H9 (cell line): Measurements from ENCODE around the gene MROH2A. TPM values are rescaled to one million over a fixed set of nuclear protein-coding genes. Genes with fewer than 3 reads are reported as not detected.

Experiments used
- DNase-seq: peaks from one replicate; pipeline ENCODE4 v3.0.0-alpha.2; 2017
- H2AFZ ChIP-seq: one replicate; pipeline ENCODE4 v1.6.1; 2013; ENCODE audit warnings: mild to moderate bottlenecking, low read length, control low read depth, moderate library complexity
- H2AK5ac ChIP-seq: 2 replicates; pipeline ENCODE4 v1.6.1; 2013; ENCODE audit warnings: low read length, control low read depth, mixed read lengths; ENCODE audit not compliant: insufficient read length
- H2BK120ac ChIP-seq: one replicate; pipeline ENCODE4 v1.6.1; 2013; ENCODE audit warnings: low read depth, mild to moderate bottlenecking, low read length, control low read depth, inconsistent platforms; ENCODE audit not compliant: poor library complexity, severe bottlenecking
- H2BK12ac ChIP-seq: 2 replicates; pipeline ENCODE4 v1.6.1; 2013; ENCODE audit warnings: low read length, control low read depth, mixed read lengths, low read depth; ENCODE audit not compliant: insufficient read length
- H2BK15ac ChIP-seq: 2 replicates; pipeline ENCODE4 v1.6.1; 2013; ENCODE audit warnings: low read depth, low read length, control low read depth
- H2BK20ac ChIP-seq: one replicate; pipeline ENCODE4 v1.6.1; 2013; ENCODE audit warnings: low read depth, mild to moderate bottlenecking, low read length, control low read depth, inconsistent platforms; ENCODE audit not compliant: poor library complexity, severe bottlenecking
- H2BK5ac ChIP-seq: 2 replicates; pipeline ENCODE4 v1.6.1; 2013; ENCODE audit warnings: low read length, control low read depth, mixed read lengths; ENCODE audit not compliant: insufficient read length
- H3K14ac ChIP-seq: 2 replicates; pipeline ENCODE4 v1.6.1; 2013; ENCODE audit warnings: low read length, control low read depth; ENCODE audit not compliant: insufficient read depth
- H3K18ac ChIP-seq: 2 replicates; pipeline ENCODE4 v1.6.1; 2013; ENCODE audit warnings: low read depth, mild to moderate bottlenecking, mixed read lengths, low read length, control low read depth; ENCODE audit not compliant: insufficient read length
- H3K23ac ChIP-seq: 2 replicates; pipeline ENCODE4 v1.6.1; 2013; ENCODE audit warnings: low read length, control low read depth, mixed read lengths, low read depth; ENCODE audit not compliant: insufficient read length
- H3K23me2 ChIP-seq: 2 replicates; pipeline ENCODE4 v1.6.1; 2013; ENCODE audit warnings: low read depth, mild to moderate bottlenecking, mixed read lengths, low read length, control low read depth; ENCODE audit not compliant: insufficient read length, poor library complexity, severe bottlenecking
- H3K27ac ChIP-seq: 2 replicates; pipeline ENCODE4 v1.5.1; 2013; ENCODE audit warnings: low read length, control low read depth, mixed read lengths, low read depth; ENCODE audit not compliant: insufficient read length
- H3K27me3 ChIP-seq: 2 replicates; pipeline ENCODE4 v1.6.1; 2013; ENCODE audit warnings: low read length, control low read depth, inconsistent platforms; ENCODE audit not compliant: insufficient read depth
- H3K4ac ChIP-seq: 2 replicates; pipeline ENCODE4 v1.6.1; 2013; ENCODE audit warnings: low read depth, mild to moderate bottlenecking, control low read depth, inconsistent platforms, low read length, moderate library complexity
- H3K4me1 ChIP-seq: 2 replicates; pipeline ENCODE4 v1.6.1; 2013; ENCODE audit warnings: low read length, control low read depth, inconsistent platforms; ENCODE audit not compliant: insufficient read depth
- H3K4me2 ChIP-seq: 2 replicates; pipeline ENCODE4 v1.6.1; 2013; ENCODE audit warnings: low read length, control low read depth, mixed read lengths; ENCODE audit not compliant: insufficient read length, insufficient read depth
- H3K56ac ChIP-seq: 2 replicates; pipeline ENCODE4 v1.6.1; 2013; ENCODE audit warnings: low read depth, mild to moderate bottlenecking, mixed read lengths, low read length, control low read depth; ENCODE audit not compliant: insufficient read length
- H3K79me1 ChIP-seq: 2 replicates; pipeline ENCODE4 v1.6.1; 2013; ENCODE audit warnings: low read depth, mild to moderate bottlenecking, moderate library complexity, low read length, control low read depth, inconsistent platforms; ENCODE audit not compliant: insufficient read depth, poor library complexity, severe bottlenecking
- H3K79me2 ChIP-seq: 2 replicates; pipeline ENCODE4 v1.6.1; 2013; ENCODE audit warnings: low read length, control low read depth, inconsistent platforms; ENCODE audit not compliant: insufficient read depth
- H3K9ac ChIP-seq: 2 replicates; pipeline ENCODE4 v1.6.1; 2013; ENCODE audit warnings: low read length, control low read depth, mixed read lengths; ENCODE audit not compliant: insufficient read length; ENCODE audit errors: extremely low read depth
- H3K9me3 ChIP-seq: one replicate; pipeline ENCODE4 v1.6.1; 2013; ENCODE audit warnings: low read depth, low read length, inconsistent platforms; ENCODE audit not compliant: control insufficient read depth
- H3T11ph ChIP-seq: one replicate; pipeline ENCODE4 v1.6.1; 2013; ENCODE audit warnings: mild to moderate bottlenecking, low read length, control low read depth, inconsistent platforms
- H4K20me1 ChIP-seq: one replicate; pipeline ENCODE4 v1.6.1; 2013; ENCODE audit not compliant: control insufficient read depth, insufficient read length, insufficient read depth
- H4K5ac ChIP-seq: 2 replicates; pipeline ENCODE4 v1.6.1; 2013; ENCODE audit warnings: low read depth, mild to moderate bottlenecking, mixed read lengths, low read length, control low read depth; ENCODE audit not compliant: insufficient read length
- H4K8ac ChIP-seq: replicated peaks from 2 replicates; pipeline ENCODE4 v1.6.1; 2013; ENCODE audit warnings: low read length, control low read depth, mixed read lengths, low read depth; ENCODE audit not compliant: insufficient read length
- H4K91ac ChIP-seq: 2 replicates; pipeline ENCODE4 v1.6.1; 2013; ENCODE audit warnings: low read depth, mild to moderate bottlenecking, moderate library complexity, mixed read lengths, low read length, control low read depth; ENCODE audit not compliant: insufficient read length
- H3K27ac Mint-ChIP-seq, 3 experiments: 2 replicates in 2 of 3; 3 replicates in 1 of 3; pipeline ENCODE4 v1.8.0; 2020 to 2021; ENCODE audit warnings: mixed read lengths in 3 of 3, mild to moderate bottlenecking in 1 of 3, moderate library complexity in 1 of 3
- H3K27me3 Mint-ChIP-seq: 2 replicates; pipeline ENCODE4 v1.8.0; 2021; ENCODE audit warnings: low read depth, mild to moderate bottlenecking, moderate library complexity, mixed read lengths
- H3K36me3 Mint-ChIP-seq, 3 experiments: 2 replicates in 2 of 3; 3 replicates in 1 of 3; pipeline ENCODE4 v1.8.0; 2020 to 2021; ENCODE audit warnings: low read depth in 3 of 3, mixed read lengths in 3 of 3; ENCODE audit not compliant: insufficient read depth in 1 of 3
- H3K4me1 Mint-ChIP-seq, 2 experiments: 2 replicates each; pipeline ENCODE4 v1.8.0; 2020; ENCODE audit warnings: mixed read lengths in 2 of 2
- H3K4me3 Mint-ChIP-seq, 2 experiments: 2 replicates in 1 of 2; 3 replicates in 1 of 2; pipeline ENCODE4 v1.8.0; 2020 to 2021; ENCODE audit warnings: mild to moderate bottlenecking in 2 of 2, mixed read lengths in 2 of 2, moderate library complexity in 1 of 2
- H3K9me3 Mint-ChIP-seq, 2 experiments: 2 replicates in 1 of 2; 3 replicates in 1 of 2; pipeline ENCODE4 v1.8.0; 2020; ENCODE audit warnings: mild to moderate bottlenecking in 2 of 2, mixed read lengths in 2 of 2, moderate library complexity in 1 of 2
- WGBS: extraction: QIAGEN DNeasy Blood & Tissue Kit; methylation state at CpG from one replicate; pipeline ENCODE4 v1.1.7; 2013; ENCODE audit warnings: missing lambda C conversion rate, low lambda C conversion rate, mixed read lengths; ENCODE audit not compliant: insufficient read length; ENCODE audit errors: extremely low coverage; 5-methylcytosine and 5-hydroxymethylcytosine counted together
- total RNA-seq: library from RNA; stranded (reverse); gene quantifications from 2 replicates; pipeline ENCODE4 v1.2.1, GENCODE V29; 2021
- TF ChIP-seq, protein P1 (sequence below): fragments of 200-600 bp; sonication (generic); conservative IDR thresholded peaks from 3 replicates; pipeline ENCODE4 v1.8.0; 2021; ENCODE audit warnings: antibody characterized with exemption, mild to moderate bottlenecking

MROH2A gene
- total RNA-seq, 1 experiment from 2014 or later: not detected

DNA sequence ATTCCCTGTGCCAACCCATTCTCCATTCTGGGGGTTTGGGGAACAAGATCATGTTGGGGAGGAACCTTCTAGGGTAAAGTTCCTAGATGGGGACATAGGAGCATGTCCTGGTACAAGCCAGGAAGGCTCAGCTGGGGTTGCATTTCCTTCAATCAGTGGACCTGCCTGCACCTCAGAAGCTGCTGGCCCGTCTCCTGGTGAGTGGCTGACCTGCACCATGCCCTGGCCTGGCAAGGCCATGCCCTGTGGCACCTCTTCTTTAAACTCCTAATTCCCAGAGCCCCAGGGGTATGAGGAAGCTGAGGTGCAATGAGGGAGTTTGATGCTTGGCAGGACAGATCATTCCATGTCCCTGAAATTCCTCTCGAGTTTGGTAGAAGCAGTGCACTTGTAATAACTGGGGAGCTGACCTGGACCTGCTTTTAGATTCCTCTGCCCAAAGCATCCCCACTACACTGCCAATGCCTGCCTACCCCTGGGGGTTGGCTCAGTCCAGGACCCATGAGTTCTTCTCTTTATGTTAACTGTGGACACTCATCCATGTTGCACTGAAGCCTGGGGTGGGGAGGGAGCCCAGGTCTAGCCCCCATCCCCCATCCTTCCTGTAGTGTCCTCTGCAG lies 25.3 kb downstream of the MROH2A start:
- Histone ChIP-seq H2AK5ac (no peak overlapping the region), H2BK20ac (no peak overlapping the region), H2BK12ac (no peak overlapping the region), H3K4me2 (no peak overlapping the region), H3K79me1 (no peaks in the 10 kb centered on the region), H4K5ac (no peak overlapping the region), H3K9ac (no peak overlapping the region), H4K91ac (no peak overlapping the region), H3K56ac (no peak overlapping the region), H2BK120ac (no peak overlapping the region), H2BK5ac (no peak overlapping the region), H3T11ph (no peak overlapping the region), H3K9me3 (no peaks in the 10 kb centered on the region), H3K27ac (no peak overlapping the region), H3K27me3 (no peaks in the 10 kb centered on the region), H2BK15ac (no peak overlapping the region), H4K8ac (no peak overlapping the region), H3K23me2 (no peaks in the 10 kb centered on the region), H4K20me1 (no peaks in the 10 kb centered on the region), H3K14ac (no peak overlapping the region; the same call in 1 of the 2 replicates), H2AFZ (no peak overlapping the region), H3K79me2 (no peaks in the 10 kb centered on the region), H3K18ac (no peak overlapping the region), H3K23ac (no peak overlapping the region), H3K4ac (no peak overlapping the region), H3K4me1 (no peaks in the 10 kb centered on the region)
- peaks cover 2 to 4% of the 10 kb centered on the region in 2 experiments; a peak in 3 of 4 replicates for H3K4me1 Mint-ChIP-seq
- H3K4me3 Mint-ChIP-seq: no peak overlapping the region
- no peak for DNase-seq
- H3K27ac Mint-ChIP-seq: no peak overlapping the region
- H3K36me3 Mint-ChIP-seq: peaks cover 0 to 5% (median 4%) of the 10 kb centered on the region in 3 experiments; a peak in 2 of 7 replicates
- TF ChIP-seq, protein P1, sequence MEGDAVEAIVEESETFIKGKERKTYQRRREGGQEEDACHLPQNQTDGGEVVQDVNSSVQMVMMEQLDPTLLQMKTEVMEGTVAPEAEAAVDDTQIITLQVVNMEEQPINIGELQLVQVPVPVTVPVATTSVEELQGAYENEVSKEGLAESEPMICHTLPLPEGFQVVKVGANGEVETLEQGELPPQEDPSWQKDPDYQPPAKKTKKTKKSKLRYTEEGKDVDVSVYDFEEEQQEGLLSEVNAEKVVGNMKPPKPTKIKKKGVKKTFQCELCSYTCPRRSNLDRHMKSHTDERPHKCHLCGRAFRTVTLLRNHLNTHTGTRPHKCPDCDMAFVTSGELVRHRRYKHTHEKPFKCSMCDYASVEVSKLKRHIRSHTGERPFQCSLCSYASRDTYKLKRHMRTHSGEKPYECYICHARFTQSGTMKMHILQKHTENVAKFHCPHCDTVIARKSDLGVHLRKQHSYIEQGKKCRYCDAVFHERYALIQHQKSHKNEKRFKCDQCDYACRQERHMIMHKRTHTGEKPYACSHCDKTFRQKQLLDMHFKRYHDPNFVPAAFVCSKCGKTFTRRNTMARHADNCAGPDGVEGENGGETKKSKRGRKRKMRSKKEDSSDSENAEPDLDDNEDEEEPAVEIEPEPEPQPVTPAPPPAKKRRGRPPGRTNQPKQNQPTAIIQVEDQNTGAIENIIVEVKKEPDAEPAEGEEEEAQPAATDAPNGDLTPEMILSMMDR: no peak
- peaks cover 14 to 21% of the 10 kb centered on the region in 2 experiments for H3K9me3 Mint-ChIP-seq
- H3K27me3 Mint-ChIP-seq: peaks cover 15% of the 10 kb centered on the region
- no CpG with 5 or more reads among the region's 2 CpGs for WGBS
